Measurements from ENCODE around the gene MARCHF10.

DNA sequence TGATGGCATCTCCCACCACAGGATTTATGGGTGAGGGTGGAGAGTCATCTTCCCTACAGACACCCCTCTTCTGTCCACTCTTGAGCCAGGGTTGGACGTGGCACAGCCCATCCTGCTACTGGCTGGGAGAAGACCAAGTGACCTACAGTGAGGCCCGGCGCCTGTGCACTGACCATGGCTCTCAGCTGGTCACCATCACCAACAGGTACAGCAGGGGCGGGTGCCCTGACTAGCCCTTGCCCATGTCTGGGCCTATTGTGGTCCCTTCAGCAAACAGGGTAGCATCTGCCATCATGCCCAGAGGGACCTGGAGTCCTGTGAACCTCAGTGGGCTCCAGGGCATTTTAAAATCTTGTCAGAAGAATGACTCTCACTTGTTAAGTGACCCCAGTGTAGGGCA, 132.4 kb downstream of the MARCHF10 start:
- TF ChIP-seq, protein P1, sequence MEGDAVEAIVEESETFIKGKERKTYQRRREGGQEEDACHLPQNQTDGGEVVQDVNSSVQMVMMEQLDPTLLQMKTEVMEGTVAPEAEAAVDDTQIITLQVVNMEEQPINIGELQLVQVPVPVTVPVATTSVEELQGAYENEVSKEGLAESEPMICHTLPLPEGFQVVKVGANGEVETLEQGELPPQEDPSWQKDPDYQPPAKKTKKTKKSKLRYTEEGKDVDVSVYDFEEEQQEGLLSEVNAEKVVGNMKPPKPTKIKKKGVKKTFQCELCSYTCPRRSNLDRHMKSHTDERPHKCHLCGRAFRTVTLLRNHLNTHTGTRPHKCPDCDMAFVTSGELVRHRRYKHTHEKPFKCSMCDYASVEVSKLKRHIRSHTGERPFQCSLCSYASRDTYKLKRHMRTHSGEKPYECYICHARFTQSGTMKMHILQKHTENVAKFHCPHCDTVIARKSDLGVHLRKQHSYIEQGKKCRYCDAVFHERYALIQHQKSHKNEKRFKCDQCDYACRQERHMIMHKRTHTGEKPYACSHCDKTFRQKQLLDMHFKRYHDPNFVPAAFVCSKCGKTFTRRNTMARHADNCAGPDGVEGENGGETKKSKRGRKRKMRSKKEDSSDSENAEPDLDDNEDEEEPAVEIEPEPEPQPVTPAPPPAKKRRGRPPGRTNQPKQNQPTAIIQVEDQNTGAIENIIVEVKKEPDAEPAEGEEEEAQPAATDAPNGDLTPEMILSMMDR (IDR thresholded peaks at IDR 0.05) = no peak
- TF ChIP-seq POLR2A (IDR thresholded peaks at IDR 0.05) = no peak
